Activated CD8-positive, alpha-beta T cell treated with anti-CD3 and anti-CD28 coated beads for 36 hours (primary cell): ENCODE measurements around the gene LRRC71. TPM values are rescaled to one million over a fixed set of nuclear protein-coding genes. Genes with fewer than 3 reads are reported as not detected.

ENCODE experiments used
- ATAC-seq: fragments of 200-7000 bp; cut with Tn5 transposase; one replicate; pipeline ENCODE4 v1.10.0; 2021; ENCODE audit warnings: mild to moderate bottlenecking, moderate library complexity
- CTCF ChIA-PET: fragments of 350-600 bp; sonication (Branson Sonifier 250); formaldehyde crosslinking; loops from one replicate; lab custom pipeline; 2021; ENCODE audit warnings: antibody characterized with exemption; lab: Charles Lee
- POLR2A ChIA-PET: fragments of 350-600 bp; sonication (Branson Sonifier 250); formaldehyde crosslinking; loops from one replicate; lab custom pipeline; 2021; ENCODE audit warnings: antibody characterized with exemption; lab: Charles Lee
- DNase-seq: peaks from one replicate; pipeline ENCODE4 v3.0.0-alpha.2; 2020
- H3K27ac Mint-ChIP-seq: one replicate; pipeline ENCODE4 v1.8.0; 2021; ENCODE audit warnings: mild to moderate bottlenecking, mixed read lengths
- H3K27me3 Mint-ChIP-seq: one replicate; pipeline ENCODE4 v1.8.0; 2021; ENCODE audit warnings: mixed read lengths
- H3K36me3 Mint-ChIP-seq: one replicate; pipeline ENCODE4 v1.8.0; 2021; ENCODE audit warnings: low read depth, mixed read lengths
- H3K4me1 Mint-ChIP-seq: one replicate; pipeline ENCODE4 v1.8.0; 2021; ENCODE audit warnings: low read depth, mixed read lengths
- H3K4me3 Mint-ChIP-seq: one replicate; pipeline ENCODE4 v1.8.0; 2021; ENCODE audit warnings: mild to moderate bottlenecking, moderate library complexity, mixed read lengths
- H3K9me3 Mint-ChIP-seq: one replicate; pipeline ENCODE4 v1.8.0; 2021; ENCODE audit warnings: mixed read lengths
- intact Hi-C: fragments of 100-400 bp; cut with micrococcal nuclease; formaldehyde crosslinking; loops from one replicate; pipeline ENCODE4 v1.10.0; 2022
- total RNA-seq, 2 experiments: library from RNA; stranded (reverse); gene quantifications; one replicate each; pipeline ENCODE4 v1.2.3, GENCODE V29; 2021
- TF ChIP-seq, protein P1 (sequence below): fragments of 200-600 bp; IDR thresholded peaks from one replicate; pipeline ENCODE4 v1.8.0; 2022; ENCODE audit warnings: antibody characterized with exemption, mild to moderate bottlenecking

LRRC71 gene
- total RNA-seq, 2 experiments from 2014 or later, result not detected

DNA sequence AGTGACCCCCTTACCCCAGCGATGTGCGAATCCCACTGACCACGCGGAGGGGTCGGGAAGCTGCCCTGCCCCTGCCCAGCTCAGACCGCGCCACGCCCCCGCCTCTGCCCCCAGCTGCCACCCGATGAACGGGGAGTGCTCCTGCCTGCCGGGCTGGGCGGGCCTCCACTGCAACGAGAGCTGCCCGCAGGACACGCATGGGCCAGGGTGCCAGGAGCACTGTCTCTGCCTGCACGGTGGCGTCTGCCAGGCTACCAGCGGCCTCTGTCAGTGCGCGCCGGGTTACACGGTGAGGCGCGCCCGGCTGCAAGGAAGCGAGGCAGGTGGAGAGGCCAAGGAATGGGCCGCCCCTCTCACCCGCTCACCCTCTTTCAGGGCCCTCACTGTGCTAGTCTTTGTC is 11.9 kb upstream of the LRRC71 start:
- no peak overlapping the region for H3K4me3 Mint-ChIP-seq
- H3K27ac Mint-ChIP-seq, result no peak overlapping the region
- ATAC-seq, result no peak
- H3K9me3 Mint-ChIP-seq, result no peaks in the 10 kb centered on the region
- peaks cover 9% of the 10 kb centered on the region for H3K27me3 Mint-ChIP-seq
- TF ChIP-seq, protein P1, sequence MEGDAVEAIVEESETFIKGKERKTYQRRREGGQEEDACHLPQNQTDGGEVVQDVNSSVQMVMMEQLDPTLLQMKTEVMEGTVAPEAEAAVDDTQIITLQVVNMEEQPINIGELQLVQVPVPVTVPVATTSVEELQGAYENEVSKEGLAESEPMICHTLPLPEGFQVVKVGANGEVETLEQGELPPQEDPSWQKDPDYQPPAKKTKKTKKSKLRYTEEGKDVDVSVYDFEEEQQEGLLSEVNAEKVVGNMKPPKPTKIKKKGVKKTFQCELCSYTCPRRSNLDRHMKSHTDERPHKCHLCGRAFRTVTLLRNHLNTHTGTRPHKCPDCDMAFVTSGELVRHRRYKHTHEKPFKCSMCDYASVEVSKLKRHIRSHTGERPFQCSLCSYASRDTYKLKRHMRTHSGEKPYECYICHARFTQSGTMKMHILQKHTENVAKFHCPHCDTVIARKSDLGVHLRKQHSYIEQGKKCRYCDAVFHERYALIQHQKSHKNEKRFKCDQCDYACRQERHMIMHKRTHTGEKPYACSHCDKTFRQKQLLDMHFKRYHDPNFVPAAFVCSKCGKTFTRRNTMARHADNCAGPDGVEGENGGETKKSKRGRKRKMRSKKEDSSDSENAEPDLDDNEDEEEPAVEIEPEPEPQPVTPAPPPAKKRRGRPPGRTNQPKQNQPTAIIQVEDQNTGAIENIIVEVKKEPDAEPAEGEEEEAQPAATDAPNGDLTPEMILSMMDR, result no peak
- DNase-seq, result no peak
- H3K36me3 Mint-ChIP-seq, result no peaks in the 10 kb centered on the region
- ChIA-PET CTCF (no interaction called here), POLR2A (no interaction called here)
- H3K4me1 Mint-ChIP-seq, result peaks cover 3% of the 10 kb centered on the region
- intact Hi-C loops, result no loop called here

DNA sequence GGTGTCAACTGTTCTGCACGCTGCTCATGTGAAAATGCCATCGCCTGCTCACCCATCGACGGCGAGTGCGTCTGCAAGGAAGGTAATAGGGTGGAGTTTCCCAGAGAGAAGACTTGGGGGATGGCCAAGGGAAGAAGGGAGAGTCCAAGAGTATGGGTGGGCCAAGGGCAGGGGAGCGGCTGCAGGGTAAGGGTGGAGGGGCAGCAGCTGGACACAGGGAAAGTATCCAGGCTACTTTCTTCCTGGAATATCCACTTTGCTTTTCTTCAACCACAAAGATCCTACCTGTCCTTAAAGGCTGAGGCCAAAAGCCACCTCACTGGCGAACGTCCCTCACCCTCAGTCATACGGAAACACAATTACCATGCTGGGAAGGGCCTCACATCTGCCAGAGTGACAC is 11.5 kb upstream of the LRRC71 start:
- Mint-ChIP-seq H3K4me3 (no peak overlapping the region), H3K9me3 (no peaks in the 10 kb centered on the region), H3K27ac (no peak overlapping the region), H3K36me3 (no peaks in the 10 kb centered on the region), H3K4me1 (peaks cover 3% of the 10 kb centered on the region), H3K27me3 (peaks cover 11% of the 10 kb centered on the region)
- intact Hi-C loops, result no loop called here
- TF ChIP-seq, protein P1, result no peak
- no peak for DNase-seq
- CTCF ChIA-PET, result interaction anchor here (0.8 to 3.5 kb wide), 5 partner anchors 8 to 19 kb away, joined by 3 to 13 read pairs (median 4); no protein-coding TSS in a partner anchor
- no peak for ATAC-seq
- POLR2A ChIA-PET, result no interaction called here

DNA sequence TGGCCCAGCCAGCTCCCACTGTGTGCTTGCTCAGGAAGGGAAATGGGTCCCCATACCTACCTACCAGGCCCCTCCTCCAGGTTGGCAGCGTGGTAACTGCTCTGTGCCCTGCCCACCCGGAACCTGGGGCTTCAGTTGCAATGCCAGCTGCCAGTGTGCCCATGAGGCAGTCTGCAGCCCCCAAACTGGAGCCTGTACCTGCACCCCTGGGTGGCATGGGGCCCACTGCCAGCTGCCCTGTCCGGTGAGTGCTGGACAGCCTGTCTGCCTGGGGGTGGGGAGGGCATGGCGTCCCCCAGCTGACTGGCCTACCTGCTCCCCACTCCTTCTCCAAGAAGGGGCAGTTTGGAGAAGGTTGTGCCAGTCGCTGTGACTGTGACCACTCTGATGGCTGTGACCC is 10.8 kb upstream of the LRRC71 start:
- Mint-ChIP-seq H3K4me1 (peaks cover 3% of the 10 kb centered on the region), H3K36me3 (no peaks in the 10 kb centered on the region), H3K4me3 (no peak overlapping the region), H3K27me3 (peaks cover 13% of the 10 kb centered on the region), H3K9me3 (no peaks in the 10 kb centered on the region), H3K27ac (no peak overlapping the region)
- POLR2A ChIA-PET, result no interaction called here
- TF ChIP-seq, protein P1, result no peak
- intact Hi-C loops, result no loop called here
- DNase-seq (no peak), ATAC-seq (no peak)
- CTCF ChIA-PET, result interaction anchor here (0.8 to 3.5 kb wide), 7 partner anchors 9 to 283 kb away, joined by 3 to 13 read pairs (median 4); no protein-coding TSS in a partner anchor

DNA sequence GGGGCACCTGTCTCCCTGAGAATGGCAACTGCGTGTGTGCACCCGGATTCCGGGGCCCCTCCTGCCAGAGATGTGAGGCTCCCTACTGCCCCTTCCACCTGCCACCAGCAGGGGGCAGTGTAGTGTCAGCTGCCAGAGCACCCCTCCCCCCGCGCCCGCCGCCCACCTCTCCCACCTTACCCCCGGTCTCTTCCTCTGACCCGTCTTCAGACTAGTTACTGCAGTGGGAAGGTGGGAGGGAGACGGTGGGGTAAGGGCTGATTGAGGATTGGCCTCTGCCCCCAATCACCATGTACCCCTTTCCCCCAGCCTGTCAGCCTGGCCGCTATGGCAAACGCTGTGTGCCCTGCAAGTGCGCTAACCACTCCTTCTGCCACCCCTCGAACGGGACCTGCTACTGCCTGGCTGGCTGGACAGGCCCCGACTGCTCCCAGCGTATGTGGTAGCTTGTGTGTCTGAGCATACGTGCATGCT is 10.1 kb upstream of the LRRC71 start:
- intact Hi-C loops, result no loop called here
- ATAC-seq (peak; percentile 83), DNase-seq (peak; percentile 76)
- Mint-ChIP-seq H3K4me1 (peaks cover 3% of the 10 kb centered on the region), H3K36me3 (no peaks in the 10 kb centered on the region), H3K9me3 (no peaks in the 10 kb centered on the region), H3K4me3 (no peak overlapping the region), H3K27me3 (peaks cover 13% of the 10 kb centered on the region), H3K27ac (no peak overlapping the region)
- CTCF ChIA-PET, result interaction anchor here (0.7 to 3.9 kb wide), 20 partner anchors 9 to 283 kb away, joined by 3 to 29 read pairs (median 4); no protein-coding TSS in a partner anchor
- TF ChIP-seq, protein P1, result peak; percentile 99
- POLR2A ChIA-PET, result no interaction called here

DNA sequence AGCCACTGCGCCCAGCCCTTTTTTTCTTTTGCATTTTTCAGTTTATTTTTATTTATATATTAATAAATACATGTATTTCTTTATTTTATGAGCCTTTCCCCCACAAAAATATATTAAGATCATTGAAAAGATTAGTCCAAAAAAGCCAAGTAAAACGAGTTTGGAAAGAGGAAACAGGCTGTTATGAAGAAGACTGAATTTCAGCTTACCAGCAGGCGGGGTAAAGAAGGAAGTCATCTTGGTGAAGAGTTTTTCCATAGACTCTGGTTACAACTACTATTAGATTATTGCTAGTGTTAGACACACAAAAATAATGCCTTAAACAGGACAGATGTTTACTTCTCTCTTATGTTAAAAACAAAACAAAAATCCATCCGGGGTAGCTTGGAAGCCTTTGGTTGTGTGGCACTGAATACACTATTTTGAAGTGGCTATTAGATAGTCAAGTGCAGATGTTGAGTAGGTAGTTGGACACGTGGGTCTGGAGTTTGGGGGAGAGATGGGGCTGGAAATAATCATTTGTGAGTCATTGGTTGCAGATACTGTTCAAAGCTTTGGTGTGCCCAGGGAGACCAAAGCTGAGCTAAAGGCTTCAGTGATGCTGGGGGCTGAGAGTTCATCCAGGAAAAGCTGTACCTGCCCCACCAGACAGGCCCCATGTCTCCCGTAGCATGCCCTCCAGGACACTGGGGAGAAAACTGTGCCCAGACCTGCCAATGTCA is 8.7 kb upstream of the LRRC71 start:
- POLR2A ChIA-PET, result no interaction called here
- CTCF ChIA-PET, result interaction anchor here (0.6 to 3.9 kb wide), 15 partner anchors 10 to 222 kb away, joined by 3 to 29 read pairs (median 4); no protein-coding TSS in a partner anchor
- Mint-ChIP-seq H3K4me3 (no peak overlapping the region), H3K9me3 (no peaks in the 10 kb centered on the region), H3K27me3 (peaks cover 9% of the 10 kb centered on the region), H3K27ac (no peak overlapping the region), H3K36me3 (no peaks in the 10 kb centered on the region), H3K4me1 (peaks cover 3% of the 10 kb centered on the region)
- DNase-seq, result no peak
- TF ChIP-seq, protein P1, result no peak
- ATAC-seq, result no peak
- intact Hi-C loops, result no loop called here
